ENCODE results near the gene ACOT8. TPM values are rescaled to one million over a fixed set of nuclear protein-coding genes. Genes with fewer than 3 reads are reported as not detected.

ACOT8 gene
- total and polyA plus RNA-seq, 10 of the 15 experiments (the other 5 are each of a cell fraction or from before 2014, with no cell fraction given), result 5.1 to 47.9 (median 31.8) TPM

DNA sequence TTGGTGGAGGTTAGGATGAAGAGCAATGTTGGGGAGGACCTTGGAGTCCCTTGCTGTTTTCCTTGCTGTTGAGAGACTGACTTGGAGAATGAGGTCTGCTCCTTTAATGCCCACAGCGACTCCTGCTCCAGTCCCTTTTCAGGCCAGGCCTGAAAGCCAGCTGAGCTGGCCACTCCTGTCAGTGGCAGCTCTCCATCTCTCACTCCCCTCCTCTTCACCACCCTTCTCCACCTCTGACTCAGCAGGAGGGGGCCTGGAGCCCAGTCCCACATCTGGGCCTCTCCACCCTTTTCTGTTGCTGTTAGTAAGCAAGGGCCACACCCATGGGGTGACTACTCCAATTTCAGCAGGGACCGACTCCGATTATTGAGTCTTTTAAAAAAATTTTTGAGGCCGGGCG is 21.4 kb downstream of the ACOT8 start:
- Histone ChIP-seq H3K27me3 (replicated peaks in 1 of 2; ENCODE audit: control insufficient read depth in 2 of 2, insufficient read depth in 2 of 2, low read length in 1 of 2) (no peaks in the 10 kb centered on the region), H2AFZ (ENCODE audit: control insufficient read depth, low read depth, low read length) (no peak overlapping the region), H3K36me3 (ENCODE audit: control insufficient read depth in 2 of 2, insufficient read depth in 2 of 2, low read length in 1 of 2) (no peaks in the 10 kb centered on the region; a peak in 1 of 4 replicates), H3K9me3 (replicated peaks; ENCODE audit: control insufficient read depth, insufficient read depth, low read length) (no peaks in the 10 kb centered on the region), H3K27ac (ENCODE audit: control insufficient read depth, insufficient read depth) (no peak overlapping the region), H3K4me2 (ENCODE audit: control insufficient read depth, insufficient read depth) (no peak overlapping the region), H3K4me3 (no peak overlapping the region), H4K20me1 (ENCODE audit: control insufficient read depth, insufficient read depth) (no peaks in the 10 kb centered on the region), H3K9ac (ENCODE audit: control insufficient read depth, insufficient read depth, low read length) (no peak overlapping the region), H3K79me2 (ENCODE audit: control insufficient read depth, insufficient read depth, low read length) (no peaks in the 10 kb centered on the region), H3K4me1 (ENCODE audit: control insufficient read depth, insufficient read depth, low read length) (peaks cover 3% of the 10 kb centered on the region)
- SMC1A ChIA-PET (ENCODE audit: uncharacterized antibody, unreplicated experiment), result interaction anchor here (0.5 kb wide), 1 partner anchor 442 kb away, joined by 3 read pairs; no protein-coding TSS in a partner anchor
- intact Hi-C loops (cut with micrococcal nuclease; ENCODE audit: unreplicated experiment) (no loop called here), in situ Hi-C loops (cut with MboI) (no loop called here)
- POLR2A ChIA-PET, result no interaction called here
- no peak for FAIRE-seq
- WGBS (ENCODE audit: insufficient coverage, insufficient replicate concordance, low lambda C conversion rate, missing lambda C conversion rate), result 99% methylated on average over 5 of the region's 5 CpGs
- BruUV-seq (replicated peaks), result no TSS peak
- no peak for TF ChIP-seq NR2C1 (IDR thresholded peaks at IDR 0.05)
- no peak for TF ChIP-seq CBX3 (IDR thresholded peaks at IDR 0.05; ENCODE audit: borderline replicate concordance, low read depth)
- no peak for TF ChIP-seq CHD2 (IDR thresholded peaks at IDR 0.05; ENCODE audit: borderline replicate concordance, low read depth, low read length)
- no peak for TF ChIP-seq ZNF384 (IDR thresholded peaks at IDR 0.05; ENCODE audit: borderline replicate concordance, low read depth, low read length)
- RAD21 ChIA-PET (ENCODE audit: unreplicated experiment), result no interaction called here
- ATAC-seq, result no peak
- no peak for DNase-seq (ENCODE audit: low read depth, low spot score)
- CTCF ChIA-PET, result no interaction called here

DNA sequence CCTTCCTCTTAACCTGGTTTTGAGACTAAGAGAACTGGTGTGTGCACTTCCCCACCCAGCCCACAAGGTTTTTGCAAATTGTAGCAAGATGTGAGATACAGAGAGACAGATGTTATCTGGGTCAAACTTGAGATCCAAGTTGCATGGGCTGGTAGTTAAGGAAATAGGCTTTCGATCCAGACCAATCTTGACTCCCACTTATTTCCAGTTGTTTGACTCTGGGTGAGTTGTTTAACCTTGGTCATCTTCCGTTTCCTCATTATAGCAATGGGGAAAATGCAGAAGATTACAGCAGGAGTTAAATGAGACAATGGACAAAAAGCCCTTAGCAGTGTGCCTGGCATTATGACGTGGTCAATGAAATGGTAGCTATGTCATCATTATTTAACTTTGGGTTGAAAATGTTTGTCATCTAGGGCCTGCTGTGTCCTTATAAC is 21.8 kb downstream of the ACOT8 start:
- TF ChIP-seq SPI1 (IDR thresholded peaks at IDR 0.05; ENCODE audit: borderline replicate concordance, insufficient read depth, low read depth, low read length) (peak; percentile 26; the same call in 1 of the 2 replicates), RELA (IDR thresholded peaks at IDR 0.05; ENCODE audit: borderline replicate concordance, partially characterized antibody) (no peak), STAT3 (IDR thresholded peaks at IDR 0.05; ENCODE audit: low read depth, low read length) (no peak)
- H2AFZ ChIP-seq (ENCODE audit: control insufficient read depth, low read depth, low read length), result no peak overlapping the region
- POLR2A ChIA-PET, result no interaction called here
- 91% methylated on average over 3 of the region's 3 CpGs for WGBS (ENCODE audit: insufficient coverage, insufficient replicate concordance, low lambda C conversion rate, missing lambda C conversion rate)
- no peak overlapping the region for H3K27ac ChIP-seq (ENCODE audit: control insufficient read depth, insufficient read depth)
- in situ Hi-C loops (cut with MboI) (no loop called here), intact Hi-C loops (cut with micrococcal nuclease; ENCODE audit: unreplicated experiment) (no loop called here)
- RAD21 ChIA-PET (ENCODE audit: unreplicated experiment), result no interaction called here
- H3K27me3 ChIP-seq (replicated peaks in 1 of 2; ENCODE audit: control insufficient read depth in 2 of 2, insufficient read depth in 2 of 2, low read length in 1 of 2), result no peaks in the 10 kb centered on the region
- H4K20me1 ChIP-seq (ENCODE audit: control insufficient read depth, insufficient read depth), result no peaks in the 10 kb centered on the region
- BruUV-seq (replicated peaks), result no TSS peak
- CTCF ChIA-PET, result interaction anchor here (1.6 kb wide), 1 partner anchor 17 kb away, joined by 4 read pairs; no protein-coding TSS in a partner anchor
- H3K4me2 ChIP-seq (ENCODE audit: control insufficient read depth, insufficient read depth), result no peak overlapping the region
- SMC1A ChIA-PET (ENCODE audit: uncharacterized antibody, unreplicated experiment), result no interaction called here
- no peaks in the 10 kb centered on the region for H3K79me2 ChIP-seq (ENCODE audit: control insufficient read depth, insufficient read depth, low read length)
- H3K4me1 ChIP-seq (ENCODE audit: control insufficient read depth, insufficient read depth, low read length), result peaks cover 3% of the 10 kb centered on the region
- no peak for DNase-seq (ENCODE audit: low read depth, low spot score)
- no peak overlapping the region for H3K4me3 ChIP-seq
- no peak overlapping the region for H3K9ac ChIP-seq (ENCODE audit: control insufficient read depth, insufficient read depth, low read length)
- ATAC-seq, result no peak
- FAIRE-seq, result no peak
- H3K36me3 ChIP-seq (ENCODE audit: control insufficient read depth in 2 of 2, insufficient read depth in 2 of 2, low read length in 1 of 2), result no peaks in the 10 kb centered on the region
- H3K9me3 ChIP-seq (replicated peaks; ENCODE audit: control insufficient read depth, insufficient read depth, low read length), result no peaks in the 10 kb centered on the region

All from GM12878 (cell line).